Tongue (tissue), 2 donors: Measurements from ENCODE around the gene CROT. TPM values are rescaled to one million over a fixed set of nuclear protein-coding genes. Genes with fewer than 3 reads are reported as not detected.

Experiments
- DNase-seq: peaks from one replicate; pipeline ENCODE4 v3.0.0-alpha.2; 2015
- total RNA-seq: library from RNA; depleted of rRNA; stranded (reverse); fragments of >200 nt; gene quantifications from one replicate; pipeline ENCODE4 v1.2.3, GENCODE V29; 2014

The CROT gene
- total RNA-seq, 1 donor from 2014 or later, result 30.4 TPM

DNA sequence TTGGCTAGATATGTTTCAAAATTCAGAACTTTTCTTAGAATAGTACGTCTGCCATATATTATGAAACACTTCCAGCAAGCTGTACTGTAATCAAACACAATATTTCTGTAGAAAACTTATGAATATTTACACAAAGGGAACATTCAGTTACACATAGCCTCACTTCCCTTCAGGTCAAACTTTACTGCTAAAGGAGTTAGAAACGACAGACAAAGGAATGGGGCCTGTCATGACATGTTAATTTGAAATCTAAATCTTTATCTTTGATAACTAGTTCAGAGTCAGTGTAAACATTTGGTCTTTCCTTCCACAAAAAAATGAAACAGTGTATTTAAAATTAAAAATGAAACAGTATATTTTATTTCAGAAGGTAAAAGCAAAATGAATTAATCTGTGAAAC lies 1.0 kb upstream of the CROT start:
- peak; percentile 30 for DNase-seq

DNA sequence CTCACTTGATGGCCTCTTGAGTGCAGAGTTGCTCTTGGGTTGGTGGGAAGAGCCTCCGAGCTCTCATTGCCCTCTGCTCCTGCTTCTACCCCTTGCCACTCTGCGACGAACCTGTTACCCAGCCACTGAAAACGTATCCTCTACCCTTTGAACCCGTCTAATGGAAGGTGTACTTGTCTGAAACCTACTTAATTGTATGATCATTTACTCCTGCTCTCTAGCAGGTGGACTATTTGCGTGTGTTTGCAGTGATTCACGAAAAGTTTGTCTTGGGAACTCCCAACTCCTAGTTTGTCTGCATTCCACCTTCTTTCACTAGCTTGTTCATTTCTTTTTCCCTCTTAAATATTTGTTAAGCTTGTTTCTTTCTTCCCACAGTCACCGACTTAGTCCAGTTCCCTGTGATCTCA lies 503 bp downstream of the CROT start:
- peak; percentile 26 for DNase-seq

DNA sequence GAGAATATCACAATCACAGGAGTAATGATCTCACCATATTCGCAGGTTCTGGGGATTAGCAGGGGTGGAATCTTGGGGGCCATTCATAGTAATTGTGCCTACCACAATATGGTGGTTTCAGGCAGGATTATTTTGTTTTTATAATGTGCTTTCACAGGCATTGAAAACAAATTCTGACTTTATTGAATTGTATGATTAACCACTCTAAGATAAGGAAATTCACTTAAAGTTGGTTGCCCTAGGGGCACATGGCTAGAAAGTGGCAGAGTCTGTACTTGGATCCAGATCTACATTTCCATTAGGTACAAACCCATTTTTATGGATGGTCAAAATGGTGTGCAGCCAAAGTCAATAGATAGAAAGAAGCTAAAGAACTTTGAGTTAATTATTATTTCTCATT lies 1.7 kb downstream of the CROT start:
- DNase-seq, result no peak

DNA sequence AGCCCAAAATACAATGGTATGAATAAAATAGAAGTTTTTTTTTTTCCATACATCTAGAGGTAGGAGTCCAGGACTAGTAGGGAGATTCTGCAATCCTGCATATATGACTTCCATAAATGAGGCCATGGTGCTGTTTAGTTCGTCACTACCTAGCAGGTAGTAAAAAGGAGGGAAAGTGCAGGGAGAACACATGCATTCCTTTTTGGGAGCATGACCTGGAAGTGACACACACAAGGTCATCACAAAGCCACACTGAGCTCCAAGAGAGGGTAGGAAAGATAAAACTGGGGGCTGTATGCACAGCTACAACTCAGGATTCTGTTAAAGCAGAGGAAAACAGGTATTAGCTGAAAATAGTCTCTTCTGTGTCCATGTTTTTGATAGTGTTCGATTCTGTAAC lies 2.2 kb downstream of the CROT start:
- DNase-seq, result no peak

DNA sequence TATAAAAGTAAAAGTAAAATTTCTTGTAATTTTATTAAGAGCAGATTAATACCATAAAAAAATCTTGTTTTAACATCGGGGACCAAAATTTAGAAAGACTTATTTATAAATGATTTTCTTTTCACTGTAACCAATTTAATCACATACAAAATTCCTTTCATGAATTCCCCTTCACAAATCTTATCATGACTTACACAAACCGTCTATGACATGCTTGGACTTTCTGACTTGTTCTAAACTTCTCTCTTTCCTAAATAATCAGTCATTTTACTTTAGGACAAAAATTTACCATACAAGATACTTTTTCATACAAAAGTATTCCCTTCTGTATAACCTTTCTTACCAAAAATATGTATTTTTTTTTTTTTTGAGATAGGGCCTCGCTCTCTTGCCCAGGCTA lies 9.3 kb downstream of the CROT start:
- peak; percentile 13 for DNase-seq

DNA sequence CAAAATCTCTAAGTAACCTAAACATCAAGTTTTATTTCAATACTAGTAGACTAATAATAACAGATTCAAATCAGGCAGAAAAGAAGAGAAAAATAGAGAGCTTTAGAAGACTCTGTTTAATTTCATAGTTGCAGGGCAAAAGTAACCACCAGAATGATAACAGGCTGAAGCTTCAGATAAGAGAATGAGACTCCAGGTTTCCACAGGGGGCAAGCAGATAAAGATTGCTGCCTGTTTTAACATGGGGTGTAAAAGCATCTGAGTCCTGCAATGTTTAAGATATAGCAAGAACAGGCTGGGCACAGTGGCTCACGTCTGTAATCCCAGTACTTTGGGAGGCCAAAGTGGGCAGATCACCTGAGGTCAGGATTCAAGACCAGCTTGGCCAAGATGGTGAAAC lies 11.0 kb downstream of the CROT start:
- DNase-seq, result no peak

DNA sequence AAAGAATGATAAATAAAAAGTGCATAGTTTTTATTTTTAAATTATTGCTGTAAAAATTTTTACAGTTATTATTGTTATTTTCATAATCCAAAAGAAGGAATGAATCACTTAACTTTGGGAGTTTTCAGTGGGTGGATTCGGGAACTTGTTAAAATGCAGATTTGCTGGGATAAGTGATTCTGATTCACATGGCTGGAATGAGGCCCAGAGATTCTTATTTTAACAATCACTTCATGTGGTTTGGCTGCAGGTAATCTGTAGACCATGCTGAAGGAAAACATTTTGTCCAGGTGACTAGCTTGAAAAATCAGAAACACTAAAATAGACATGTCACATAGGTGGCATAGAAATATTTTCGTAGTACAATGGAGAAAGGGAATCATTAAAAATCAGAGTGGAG lies 13.9 kb downstream of the CROT start:
- DNase-seq, result no peak

DNA sequence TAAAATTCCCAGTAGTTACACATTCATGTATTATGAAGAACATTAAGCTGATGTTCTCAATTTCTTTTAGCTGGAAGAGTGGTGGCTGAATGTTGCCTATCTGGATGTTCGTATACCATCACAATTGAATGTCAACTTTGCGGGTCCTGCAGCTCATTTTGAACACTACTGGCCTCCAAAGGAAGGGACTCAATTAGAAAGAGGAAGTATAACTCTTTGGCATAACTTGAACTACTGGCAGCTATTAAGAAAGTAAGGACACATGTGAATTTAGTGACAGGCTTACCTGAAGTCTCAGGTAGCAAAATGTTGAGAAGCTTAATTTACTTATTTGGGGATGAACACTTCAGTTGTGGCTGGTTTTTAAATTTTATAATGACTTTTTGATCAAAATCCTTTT lies 15.9 kb downstream of the CROT start:
- no peak for DNase-seq

DNA sequence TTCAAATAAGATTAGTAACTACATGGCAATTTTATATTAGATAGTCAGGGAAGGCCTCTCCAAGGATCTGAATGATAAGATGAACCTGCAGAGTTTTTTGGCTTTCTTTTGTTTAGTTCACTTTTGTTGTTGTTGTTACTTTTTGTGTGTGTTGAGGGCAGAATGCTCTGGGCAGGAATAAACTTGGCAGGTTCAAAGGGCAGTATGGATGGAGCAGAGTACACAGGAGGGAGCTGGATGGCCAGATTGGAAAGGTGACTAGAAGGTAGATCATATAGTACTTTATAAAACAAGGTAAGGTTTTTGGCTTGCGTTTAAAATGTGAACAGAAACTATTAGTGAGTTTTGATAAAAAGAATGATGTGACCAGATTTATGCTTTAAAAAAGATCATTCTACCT lies 17.9 kb downstream of the CROT start:
- no peak for DNase-seq

DNA sequence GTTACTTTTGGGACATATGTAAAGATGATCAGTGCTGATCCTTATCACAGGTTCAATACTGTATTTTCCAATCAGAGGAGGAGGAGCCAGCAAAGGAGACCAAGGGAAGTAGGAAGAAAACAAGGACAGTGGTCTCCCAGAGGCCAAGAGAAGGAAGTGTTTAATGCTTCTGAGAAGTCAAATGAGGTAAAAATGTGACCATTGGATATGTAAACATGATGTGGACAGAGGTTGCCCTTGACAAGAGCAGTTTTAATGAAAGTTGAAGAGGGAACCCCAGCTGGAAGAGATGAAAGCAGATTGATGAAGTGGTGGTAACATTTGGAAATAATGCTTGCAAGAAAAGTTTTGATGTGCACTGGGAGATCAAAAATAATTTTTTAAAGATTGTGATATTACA lies 18.8 kb downstream of the CROT start:
- no peak for DNase-seq

DNA sequence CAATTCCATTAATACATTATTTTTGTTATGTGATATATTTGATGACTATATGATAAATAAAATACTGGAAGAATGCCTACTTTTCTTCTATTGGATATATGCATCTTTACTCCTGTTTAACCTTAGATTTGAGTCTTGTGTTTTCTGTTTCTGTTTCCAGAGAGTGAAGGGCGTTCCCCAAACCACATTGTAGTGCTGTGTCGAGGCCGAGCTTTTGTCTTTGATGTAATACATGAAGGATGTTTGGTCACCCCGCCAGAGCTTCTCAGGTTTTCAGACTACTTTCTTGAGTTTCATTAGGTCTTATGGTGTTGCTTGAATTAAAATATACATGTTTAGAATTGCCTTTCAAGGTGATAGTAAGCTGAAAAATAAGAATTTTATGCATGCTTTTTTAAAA lies 23.8 kb downstream of the CROT start:
- no peak for DNase-seq

DNA sequence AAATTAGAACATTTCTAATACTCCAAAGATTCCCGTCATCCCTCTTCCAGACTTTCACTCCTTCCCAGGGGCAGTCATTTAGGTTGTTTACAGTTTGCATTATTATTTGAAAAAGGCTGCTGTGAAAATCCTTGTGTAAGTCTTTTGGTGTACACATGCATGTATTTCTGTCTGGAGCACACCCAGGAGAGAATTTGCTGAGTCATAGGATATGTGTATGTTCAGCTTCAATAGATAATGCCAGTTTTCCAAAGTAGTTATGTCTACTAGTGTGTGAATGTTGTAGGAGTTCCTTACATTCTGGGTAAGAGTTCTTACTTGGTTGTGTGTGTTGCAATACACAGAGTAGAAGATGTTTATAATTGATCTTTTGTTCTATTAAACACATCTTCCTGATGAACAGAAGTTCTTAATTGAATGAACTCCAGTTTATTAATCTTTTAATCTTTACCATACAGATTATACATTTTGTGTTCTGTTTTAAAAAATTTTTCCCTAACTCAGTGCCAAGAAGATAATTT lies 25.3 kb downstream of the CROT start:
- DNase-seq, result no peak

DNA sequence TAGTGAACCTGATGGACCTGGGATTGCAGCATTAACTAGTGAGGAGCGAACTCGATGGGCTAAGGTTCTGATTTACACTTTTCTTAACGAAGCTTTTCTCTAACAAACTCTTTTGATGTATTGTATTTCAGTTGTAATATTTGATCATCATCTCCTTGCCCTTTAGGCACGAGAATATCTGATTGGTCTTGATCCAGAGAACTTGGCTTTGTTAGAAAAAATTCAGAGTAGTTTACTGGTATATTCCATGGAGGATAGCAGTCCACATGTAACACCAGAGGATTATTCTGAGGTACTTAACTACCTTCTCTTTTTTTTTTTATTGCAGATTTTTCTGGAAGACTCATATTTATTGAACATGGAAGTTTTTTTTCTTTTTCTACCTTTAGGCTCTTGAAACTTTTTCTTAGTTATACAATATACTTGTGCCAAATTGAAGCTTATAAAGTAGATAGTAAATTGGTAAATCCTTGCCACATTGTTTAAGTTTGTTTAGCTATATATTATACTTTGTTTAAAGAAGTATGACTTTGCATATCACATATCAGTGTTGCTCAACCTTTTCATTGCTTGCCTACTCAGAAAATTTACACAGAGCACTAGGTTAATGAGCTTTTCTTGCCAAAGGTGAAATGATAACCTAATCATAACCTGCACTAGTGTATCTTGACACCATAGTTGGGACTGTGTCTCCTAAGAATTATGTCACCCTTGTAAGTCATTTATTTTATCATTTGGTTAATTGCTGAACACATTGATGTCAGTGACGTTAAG lies 30.4 kb downstream of the CROT start:
- no peak for DNase-seq

DNA sequence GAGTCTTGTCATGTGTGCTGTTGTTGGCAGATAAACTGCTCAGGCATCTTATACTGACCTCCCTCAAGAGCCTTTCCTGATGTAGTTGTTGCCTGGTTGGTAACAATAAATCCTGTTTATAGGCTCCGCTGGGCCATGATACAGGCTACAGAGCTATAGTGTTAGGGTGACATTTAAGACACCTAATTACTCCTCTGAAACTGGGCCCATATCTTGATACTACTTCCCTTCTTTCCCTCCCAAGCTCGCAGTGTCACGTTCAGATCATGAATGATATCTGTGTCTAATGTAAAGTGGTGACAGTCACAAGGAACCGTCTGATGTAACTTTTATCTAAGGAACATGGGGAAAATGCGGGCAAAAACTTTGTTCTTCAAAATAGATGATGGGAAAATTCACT lies 35.4 kb downstream of the CROT start:
- no peak for DNase-seq

DNA sequence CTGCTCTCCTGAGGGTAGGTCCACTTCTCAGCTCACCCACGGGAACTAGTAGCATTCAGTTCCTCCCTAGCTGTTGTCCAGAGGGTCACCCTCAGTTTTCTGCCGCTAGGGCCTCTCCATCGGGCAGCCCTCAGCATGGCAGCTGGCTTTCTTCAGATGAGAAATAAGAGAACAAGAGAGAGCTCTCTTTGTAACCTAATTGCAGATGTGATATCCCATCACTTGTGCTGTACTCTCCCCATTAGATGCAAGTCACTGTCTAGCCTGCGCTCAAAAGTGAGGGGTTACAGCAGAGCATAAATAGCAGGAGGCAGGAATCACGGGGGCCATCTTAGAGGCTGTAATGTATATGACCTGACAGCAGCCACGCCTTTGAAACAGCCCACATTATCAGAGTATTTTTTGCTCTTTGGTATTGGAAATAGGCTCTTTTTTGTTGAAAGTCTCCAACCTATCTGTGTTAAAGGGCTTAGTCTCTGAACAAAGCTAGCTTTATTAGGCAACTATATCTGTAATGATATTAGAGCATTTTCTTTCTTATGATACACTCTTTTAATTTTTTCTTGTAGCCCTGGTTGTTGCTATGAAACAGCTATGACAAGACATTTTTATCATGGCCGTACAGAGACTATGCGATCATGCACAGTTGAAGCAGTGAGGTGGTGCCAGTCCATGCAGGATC lies 45.7 kb downstream of the CROT start:
- DNase-seq, result no peak

DNA sequence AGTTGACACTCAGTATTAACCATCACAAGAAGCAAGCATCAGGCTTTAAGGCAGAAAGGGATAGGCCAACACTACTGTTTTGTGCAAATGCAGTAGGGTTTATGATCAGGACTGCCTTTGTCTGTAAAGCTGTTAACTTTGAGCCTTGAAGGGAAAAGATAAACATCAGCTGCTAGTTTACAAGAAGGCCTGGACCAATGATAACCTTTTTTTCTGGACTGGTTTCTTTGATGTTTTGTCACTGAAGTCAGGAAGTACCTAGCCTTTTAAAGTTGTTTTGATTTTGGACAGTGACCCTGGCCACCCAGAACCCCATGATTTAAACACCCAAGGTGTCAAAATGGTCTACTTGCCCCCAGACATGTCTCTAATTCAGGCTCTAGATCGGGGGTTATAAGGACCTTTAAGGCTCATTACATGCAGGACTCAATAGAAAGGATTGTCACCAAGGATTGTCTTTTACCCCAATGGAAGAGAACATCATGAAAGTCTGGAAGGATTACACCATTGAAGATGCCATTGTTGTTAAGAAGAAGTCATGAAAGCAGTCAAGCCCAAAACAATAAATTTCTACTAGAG lies 50.1 kb downstream of the CROT start:
- no peak for DNase-seq

DNA sequence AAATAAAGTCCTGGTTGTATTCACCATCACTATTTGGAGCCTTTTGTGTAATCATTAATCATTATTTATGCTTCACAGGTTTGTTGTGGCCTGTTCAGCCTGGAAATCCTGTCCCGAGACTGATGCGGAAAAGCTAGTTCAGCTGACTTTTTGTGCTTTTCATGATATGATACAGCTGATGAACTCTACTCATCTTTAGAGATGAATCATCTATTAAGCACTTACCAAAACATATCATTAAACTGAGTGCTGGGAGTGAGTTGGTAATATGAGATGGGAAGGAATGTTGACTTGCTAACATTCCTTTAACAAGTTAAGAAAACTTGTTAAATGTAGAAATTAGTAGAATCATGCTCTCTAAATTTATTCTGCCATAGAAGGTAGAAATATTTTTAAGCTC lies 53.0 kb downstream of the CROT start:
- no peak for DNase-seq

DNA sequence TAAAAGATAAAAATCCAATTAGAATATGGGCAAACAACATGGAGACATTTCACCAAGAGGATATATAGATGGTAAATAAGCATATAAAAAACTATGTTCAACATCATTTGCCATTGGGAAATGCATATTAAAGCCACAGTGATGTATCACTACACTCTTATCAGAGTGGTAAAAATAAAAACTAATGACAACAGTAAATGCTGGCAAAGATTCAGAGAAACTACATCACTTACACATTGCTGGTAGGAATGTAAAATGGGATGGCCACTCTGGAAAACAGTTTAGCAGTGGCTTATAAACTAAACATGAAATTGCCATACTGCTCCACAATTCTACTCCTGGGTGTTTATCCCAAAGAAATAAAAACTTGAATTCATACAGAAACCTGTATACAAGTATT lies 59.2 kb downstream of the CROT start:
- no peak for DNase-seq

DNA sequence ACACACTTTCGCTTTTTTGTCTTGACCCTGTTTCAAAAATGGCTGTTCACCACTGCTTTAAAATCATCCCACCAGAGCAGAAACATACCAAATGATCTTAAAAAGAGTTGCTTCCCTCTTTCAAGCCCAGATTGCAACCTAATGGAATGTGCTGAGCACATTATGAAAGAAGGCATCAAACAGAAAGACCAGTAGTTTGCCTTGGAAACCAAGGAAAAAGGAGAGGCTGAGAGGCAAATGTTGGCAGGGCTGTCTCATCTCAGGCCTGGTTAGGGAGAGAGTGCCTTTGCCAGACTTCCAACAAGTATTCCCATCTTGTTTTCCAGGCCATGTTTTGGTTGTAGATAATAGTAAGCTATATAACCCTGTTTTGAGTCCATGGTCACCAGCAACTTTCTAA lies 65.7 kb downstream of the CROT start:
- DNase-seq, result no peak

DNA sequence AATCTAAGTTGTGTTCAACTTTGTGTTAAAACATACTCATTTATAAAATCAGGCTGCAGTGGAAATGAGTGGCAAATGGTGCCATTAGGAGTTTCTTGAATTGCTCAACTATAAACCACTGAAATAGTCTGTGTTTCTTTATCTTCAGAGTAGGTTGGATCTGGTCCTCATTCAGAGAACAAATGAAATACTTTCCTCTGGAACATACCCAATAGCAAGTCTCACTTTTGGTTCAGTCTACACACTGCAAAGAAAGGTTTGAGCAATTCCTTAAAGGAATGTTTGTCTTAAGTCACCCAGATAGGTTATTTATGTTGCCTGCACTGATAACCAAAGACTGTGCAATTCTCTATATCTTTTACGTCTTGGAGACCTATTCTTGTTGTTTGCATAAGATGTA lies 67.6 kb downstream of the CROT start:
- no peak for DNase-seq

DNA sequence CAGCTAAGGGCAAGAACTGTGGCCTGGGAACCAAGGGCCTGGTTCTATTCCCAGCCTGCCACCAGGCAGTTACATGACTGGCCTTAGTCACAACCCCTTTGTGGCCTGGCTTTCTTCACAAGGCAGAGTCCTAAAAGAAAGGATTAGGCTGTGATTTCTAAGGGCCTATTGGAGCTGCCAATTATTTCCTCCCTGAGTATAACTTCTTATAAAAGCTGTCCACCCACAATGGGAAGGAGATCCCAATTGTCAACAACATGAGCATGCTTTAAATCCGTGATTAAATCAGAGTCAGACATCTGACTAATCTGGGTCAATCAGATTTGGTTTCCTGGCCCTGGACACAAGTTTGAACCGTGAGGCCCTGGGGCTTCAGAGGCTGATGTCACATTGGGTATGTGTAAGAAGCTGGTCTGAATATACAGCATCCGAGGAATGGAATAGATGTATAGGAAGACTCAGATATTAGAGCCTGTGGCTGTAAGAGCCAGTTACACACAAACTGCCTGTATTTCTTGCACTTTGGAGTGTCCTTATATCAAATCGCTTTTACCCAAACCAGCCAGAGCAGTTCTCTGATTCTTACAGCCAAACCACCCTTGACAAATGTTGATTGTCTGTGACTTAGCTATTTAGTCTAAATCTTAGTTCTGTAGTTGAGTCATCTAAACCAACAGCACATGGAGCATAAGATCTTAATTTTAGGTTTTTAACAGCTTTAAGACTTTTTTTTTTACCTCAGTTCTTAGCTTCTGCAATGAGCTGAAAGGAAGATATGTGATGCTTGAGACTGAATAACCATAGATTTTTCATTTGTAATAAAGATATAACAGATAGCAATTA lies 68.7 kb downstream of the CROT start:
- DNase-seq, result peak; percentile 10

DNA sequence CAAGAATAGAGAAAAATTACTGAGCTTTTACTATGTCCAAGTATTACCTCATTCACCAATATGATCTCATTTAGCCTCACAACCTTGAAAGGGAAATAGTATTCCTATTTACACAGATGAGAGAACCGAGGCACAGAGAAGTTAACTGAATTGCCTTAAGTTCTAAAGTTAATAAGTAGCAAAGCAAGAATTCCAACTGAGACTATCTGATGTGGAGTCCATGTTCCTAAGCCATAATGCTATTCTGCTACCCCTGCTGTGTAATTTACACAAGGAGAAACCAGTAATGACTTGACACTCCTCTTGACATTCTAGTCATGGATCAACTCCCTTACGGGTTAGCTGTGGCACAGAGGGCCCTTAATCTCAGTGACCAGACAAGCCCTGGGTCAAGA lies 69.3 kb downstream of the CROT start:
- DNase-seq, result no peak
